Panc1 (cell line): ENCODE measurements around the gene THSD7A. TPM values are rescaled to one million over a fixed set of nuclear protein-coding genes. Genes with fewer than 3 reads are reported as not detected.

Experiments
- ATAC-seq: fragments of 200-7000 bp; cut with Tn5 transposase; 2 replicates; pipeline ENCODE4 v1.9.1; 2020; ENCODE audit warnings: mild to moderate bottlenecking, moderate library complexity
- BruUV-seq: library from RNA; stranded (reverse); fragments of 400-500 nt; replicated peaks from 2 replicates; lab custom pipeline; 2021; lab: Mats Ljungman, UMichigan
- CTCF ChIA-PET: fragments of 300-600 bp; sonication (Branson Sonifier 250); formaldehyde crosslinking; loops from one replicate; lab custom pipeline; 2022; ENCODE audit warnings: antibody characterized with exemption; lab: Charles Lee
- POLR2A ChIA-PET: fragments of 300-600 bp; sonication (Branson Sonifier 250); formaldehyde crosslinking; loops from one replicate; lab custom pipeline; 2022; ENCODE audit warnings: antibody characterized with exemption; lab: Charles Lee
- DNase-seq: peaks from one replicate; pipeline ENCODE4 v3.0.0-alpha.2; 2010; ENCODE audit warnings: low read depth, low spot score
- H3K27ac ChIP-seq: 2 replicates; pipeline ENCODE4 v1.5.1; 2011; ENCODE audit warnings: mild to moderate bottlenecking, low read length, inconsistent platforms
- H3K27me3 ChIP-seq: fragments of 200-500 bp; sonication (Bioruptor generic); 2 replicates; pipeline ENCODE4 v1.6.0; 2014; ENCODE audit warnings: low read length, inconsistent platforms; ENCODE audit not compliant: control insufficient read depth, insufficient read depth
- H3K36me3 ChIP-seq: fragments of 200-500 bp; sonication (Bioruptor generic); 2 replicates; pipeline ENCODE4 v1.5.1; 2014; ENCODE audit warnings: inconsistent platforms, mild to moderate bottlenecking, low read length, moderate library complexity; ENCODE audit not compliant: control insufficient read depth, insufficient read depth
- H3K4me1 ChIP-seq: 2 replicates; pipeline ENCODE4 v1.5.1; 2011; ENCODE audit warnings: inconsistent platforms, mild to moderate bottlenecking, low read length, moderate library complexity; ENCODE audit not compliant: control insufficient read depth, insufficient read depth
- H3K4me3 ChIP-seq, 2 experiments: 2 replicates each; pipeline ENCODE4 v1.5.1; 2011 to 2012; ENCODE audit warnings: low read depth in 2 of 2, low read length in 2 of 2, mild to moderate bottlenecking in 2 of 2, inconsistent platforms in 1 of 2, moderate library complexity in 1 of 2
- H3K9me3 ChIP-seq: fragments of 200-500 bp; sonication (Bioruptor generic); 2 replicates; pipeline ENCODE4 v1.5.1; 2014; ENCODE audit warnings: low read depth, mild to moderate bottlenecking, inconsistent platforms, low read length, moderate library complexity; ENCODE audit not compliant: control insufficient read depth, insufficient read depth
- CTCF ChIP-seq: fragments of 450-650 bp; IDR thresholded peaks from 2 replicates; pipeline ENCODE4 v1.5.1; 2017; ENCODE audit warnings: mild to moderate bottlenecking
- POLR2AphosphoS5 ChIP-seq: IDR thresholded peaks from 2 replicates; pipeline ENCODE4 v1.6.1; 2012; ENCODE audit warnings: mild to moderate bottlenecking, low read depth, low read length, moderate library complexity
- REST ChIP-seq, 2 experiments: IDR thresholded peaks; 2 replicates each; pipeline ENCODE4 v1.6.1; 2011 to 2012; ENCODE audit warnings: low read depth in 2 of 2, control low read depth in 1 of 2, low read length in 1 of 2, mild to moderate bottlenecking in 1 of 2, moderate library complexity in 1 of 2; ENCODE audit not compliant: insufficient read depth in 1 of 2
- SIN3A ChIP-seq: IDR thresholded peaks from 2 replicates; pipeline ENCODE4 v1.6.1; 2012; ENCODE audit warnings: low read depth, mild to moderate bottlenecking, low read length, moderate library complexity, borderline replicate concordance; ENCODE audit not compliant: insufficient read depth
- TCF7L2 ChIP-seq: IDR thresholded peaks from 2 replicates; pipeline ENCODE4 v1.6.1; 2011; ENCODE audit warnings: mild to moderate bottlenecking, low read depth, low read length, inconsistent platforms
- in situ Hi-C: cut with HindIII; loops from 2 replicates; pipeline ENCODE4 v1.10.0; 2016; ENCODE audit warnings: low sequenced_read_pairs, low pct_unique_long_range_greater_than_20kb
- intact Hi-C: fragments of 100-400 bp; cut with micrococcal nuclease; formaldehyde crosslinking; loops from one replicate; pipeline ENCODE4 v1.10.0; 2022; ENCODE audit not compliant: unreplicated experiment
- total RNA-seq: library from RNA; stranded (reverse); gene quantifications from one replicate; pipeline ENCODE4 v1.2.1, GENCODE V29; 2021; ENCODE audit not compliant: unreplicated experiment

The THSD7A gene
- total RNA-seq, 1 experiment from 2014 or later = 38.6 TPM

GRCh38 chr7:11841657-11842056, 9.7 kb upstream of the THSD7A start:
- TF ChIP-seq POLR2AphosphoS5 = no peak
- TF ChIP-seq SIN3A = no peak
- TF ChIP-seq TCF7L2 = no peak
- TF ChIP-seq REST (IDR thresholded peaks at IDR 0.05; ENCODE audit: insufficient read depth in 1 of 2, low read depth in 2 of 2, low read length in 1 of 2) = no peak
- TF ChIP-seq CTCF = no peak
- Histone ChIP-seq H3K36me3 (no peaks in the 10 kb centered on the region), H3K4me1 (peaks cover 2% of the 10 kb centered on the region; the same call in 1 of the 2 replicates), H3K9me3 (peaks cover 7% of the 10 kb centered on the region; the same call in 1 of the 2 replicates), H3K4me3 (no peak overlapping the region), H3K27me3 (no peaks in the 10 kb centered on the region), H3K27ac (no peak overlapping the region)
- no peak for ATAC-seq
- in situ Hi-C loops = no loop called here
- CTCF ChIA-PET = no interaction called here
- no TSS peak for BruUV-seq
- no peak for DNase-seq
- POLR2A ChIA-PET = no interaction called here
- intact Hi-C loops = no loop called here

GRCh38 chr7:11835260-11835659, 3.3 kb upstream of the THSD7A start:
- intact Hi-C loops = loop anchor here (1.0 to 10.0 kb wide), 5 partner anchors 230 to 656 kb away; partner anchors contain the start of gene TMEM106B
- TF ChIP-seq REST (IDR thresholded peaks at IDR 0.05; ENCODE audit: insufficient read depth in 1 of 2, low read depth in 2 of 2, low read length in 1 of 2) = no peak
- no peak for TF ChIP-seq SIN3A
- TF ChIP-seq CTCF = peak; percentile 67; the same call in 1 of the 2 replicates
- TF ChIP-seq POLR2AphosphoS5 = no peak
- DNase-seq (no peak), ATAC-seq (no peak)
- ChIA-PET CTCF (no interaction called here), POLR2A (no interaction called here)
- H3K4me3 ChIP-seq = no peak overlapping the region
- peaks cover 32% of the 10 kb centered on the region for H3K4me1 ChIP-seq
- BruUV-seq = no TSS peak
- no peaks in the 10 kb centered on the region for H3K27me3 ChIP-seq
- H3K36me3 ChIP-seq = no peaks in the 10 kb centered on the region
- peaks cover 10% of the 10 kb centered on the region; the same call in 1 of the 2 replicates for H3K9me3 ChIP-seq
- in situ Hi-C loops = no loop called here
- peak overlapping the region; percentile 94; the same call in 1 of the 2 replicates for H3K27ac ChIP-seq
